ENCODE measurements around the gene MEOX2.

DNA sequence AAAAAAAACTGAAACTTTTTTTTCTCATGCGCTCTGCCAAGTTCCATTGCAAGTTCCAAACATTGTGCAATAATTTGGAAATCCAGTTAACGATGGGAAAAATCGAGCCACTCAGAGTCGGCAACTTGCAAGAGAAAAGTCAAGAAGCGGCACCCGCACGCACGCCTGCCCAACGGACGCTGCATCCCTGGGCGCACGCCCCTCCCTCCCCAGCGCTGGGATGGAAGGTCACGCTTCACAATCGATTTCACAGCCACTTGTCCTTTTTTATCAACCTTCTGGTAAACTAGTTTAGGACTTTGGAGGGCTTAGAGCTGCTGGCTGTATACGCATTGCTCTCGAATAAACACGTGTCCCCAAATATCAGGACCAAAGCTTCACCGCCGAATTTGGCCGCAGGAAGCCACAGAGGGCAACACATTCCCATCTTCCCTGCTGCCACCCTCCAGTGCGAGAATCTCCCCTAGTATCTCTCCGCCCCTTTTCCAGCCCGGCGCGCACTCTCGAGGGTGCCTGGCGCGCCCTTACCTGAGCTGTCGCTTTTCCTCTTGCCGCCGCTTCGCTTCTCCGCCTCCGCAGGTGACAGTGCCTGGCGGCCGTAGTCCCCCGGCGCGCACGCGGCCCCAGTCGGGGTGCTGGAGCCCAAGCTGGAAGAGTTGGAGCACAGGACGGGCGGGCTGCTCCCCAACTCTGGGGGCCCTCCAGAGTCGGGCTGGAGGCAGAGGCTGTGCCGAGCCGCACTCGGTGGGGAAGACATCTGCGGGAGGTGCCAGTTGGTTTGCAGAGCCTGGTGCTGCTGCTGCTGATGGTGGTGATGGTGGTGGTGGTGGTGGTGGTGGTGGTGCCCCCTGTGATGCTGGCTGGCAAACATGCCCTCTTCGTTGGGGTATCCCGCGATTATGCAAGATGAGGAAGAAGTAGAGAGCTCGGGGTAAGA, 857 bp downstream of the MEOX2 start:
- TF ChIP-seq, protein P1, sequence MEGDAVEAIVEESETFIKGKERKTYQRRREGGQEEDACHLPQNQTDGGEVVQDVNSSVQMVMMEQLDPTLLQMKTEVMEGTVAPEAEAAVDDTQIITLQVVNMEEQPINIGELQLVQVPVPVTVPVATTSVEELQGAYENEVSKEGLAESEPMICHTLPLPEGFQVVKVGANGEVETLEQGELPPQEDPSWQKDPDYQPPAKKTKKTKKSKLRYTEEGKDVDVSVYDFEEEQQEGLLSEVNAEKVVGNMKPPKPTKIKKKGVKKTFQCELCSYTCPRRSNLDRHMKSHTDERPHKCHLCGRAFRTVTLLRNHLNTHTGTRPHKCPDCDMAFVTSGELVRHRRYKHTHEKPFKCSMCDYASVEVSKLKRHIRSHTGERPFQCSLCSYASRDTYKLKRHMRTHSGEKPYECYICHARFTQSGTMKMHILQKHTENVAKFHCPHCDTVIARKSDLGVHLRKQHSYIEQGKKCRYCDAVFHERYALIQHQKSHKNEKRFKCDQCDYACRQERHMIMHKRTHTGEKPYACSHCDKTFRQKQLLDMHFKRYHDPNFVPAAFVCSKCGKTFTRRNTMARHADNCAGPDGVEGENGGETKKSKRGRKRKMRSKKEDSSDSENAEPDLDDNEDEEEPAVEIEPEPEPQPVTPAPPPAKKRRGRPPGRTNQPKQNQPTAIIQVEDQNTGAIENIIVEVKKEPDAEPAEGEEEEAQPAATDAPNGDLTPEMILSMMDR (IDR thresholded peaks at IDR 0.05; ENCODE audit: low read depth, low read length): no peak
- TF ChIP-seq POLR2A (IDR thresholded peaks at IDR 0.05; ENCODE audit: extremely low read depth, insufficient read length) (no peak), MYC (IDR thresholded peaks at IDR 0.05; ENCODE audit: low read depth, low read length) (no peak)
- TF ChIP-seq, protein P2, sequence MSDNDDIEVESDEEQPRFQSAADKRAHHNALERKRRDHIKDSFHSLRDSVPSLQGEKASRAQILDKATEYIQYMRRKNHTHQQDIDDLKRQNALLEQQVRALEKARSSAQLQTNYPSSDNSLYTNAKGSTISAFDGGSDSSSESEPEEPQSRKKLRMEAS (IDR thresholded peaks at IDR 0.05; ENCODE audit: low read depth, low read length): no peak

All from NB4 (cell line).